ENCODE results near the gene WDR36. TPM values are rescaled to one million over a fixed set of nuclear protein-coding genes. Genes with fewer than 3 reads are reported as not detected.
A peak's percentile ranks its signal among the peaks of the same experiment; 100 is the strongest.

WDR36 gene
- total and polyA plus RNA-seq, 8 donors: 3.5 to 12.4 (median 9.4) TPM

- no peak for TF ChIP-seq CTCF (IDR thresholded peaks at IDR 0.05)
- Histone ChIP-seq H3K27ac (no peak overlapping the region), H3K36me3 (peaks cover 0 to 5% (median 0%) of the 10 kb centered on the region in 3 donors), H3K4me3 (no peak overlapping the region), H3K9me3 (no peaks in the 10 kb centered on the region), H3K4me1 (no peaks in the 10 kb centered on the region), H3K27me3 (no peaks in the 10 kb centered on the region)
- intact Hi-C loops (cut with DNase I): no loop called here
- FAIRE-seq: no peak
- no peak for DNase-seq
- WGBS, 2 donors: 82 to 100% methylated on average over 1 of the region's 1 CpG
- no peak for ATAC-seq
These were observed 39.9 kb downstream of the WDR36 start for GRCh38 chr5:111132076-111132475.

- TF ChIP-seq CTCF (IDR thresholded peaks at IDR 0.05): no peak
- ATAC-seq: no peak
- no peak for DNase-seq
- no peaks in the 10 kb centered on the region for H3K4me1 ChIP-seq
- no peak overlapping the region for H3K27ac ChIP-seq
- 58 to 66% methylated on average over 1 of the region's 1 CpG for WGBS, 2 donors
- no peak overlapping the region for H3K4me3 ChIP-seq
- no peaks in the 10 kb centered on the region for H3K27me3 ChIP-seq
- intact Hi-C loops (cut with DNase I): no loop called here
- no peaks in the 10 kb centered on the region for H3K36me3 ChIP-seq
- no peaks in the 10 kb centered on the region for H3K9me3 ChIP-seq
- FAIRE-seq: no peak
These were observed 40.7 kb downstream of the WDR36 start for GRCh38 chr5:111132731-111133435.

GRCh38 chr5:111133436-111133751 lies 41.2 kb downstream of the WDR36 start:
- intact Hi-C loops (cut with DNase I): no loop called here
- Histone ChIP-seq H3K9me3 (no peaks in the 10 kb centered on the region), H3K4me3 (no peak overlapping the region), H3K36me3 (no peaks in the 10 kb centered on the region), H3K27ac (no peak overlapping the region), H3K27me3 (no peaks in the 10 kb centered on the region), H3K4me1 (no peaks in the 10 kb centered on the region)
- FAIRE-seq (no peak), DNase-seq (peak in 1 of 6 donors; percentile 32), ATAC-seq (no peak)
- TF ChIP-seq CTCF (IDR thresholded peaks at IDR 0.05): no peak
- 78 to 100% methylated on average over 1 of the region's 1 CpG for WGBS, 2 donors

GRCh38 chr5:111134087-111134486 lies 41.9 kb downstream of the WDR36 start:
- Histone ChIP-seq H3K4me1 (no peaks in the 10 kb centered on the region), H3K9me3 (no peaks in the 10 kb centered on the region), H3K27ac (no peak overlapping the region), H3K36me3 (no peaks in the 10 kb centered on the region), H3K4me3 (no peak overlapping the region), H3K27me3 (no peaks in the 10 kb centered on the region)
- no peak for FAIRE-seq
- no peak for TF ChIP-seq CTCF (IDR thresholded peaks at IDR 0.05)
- peak in 1 of 4 donors; percentile 59 for ATAC-seq
- no peak for DNase-seq
- intact Hi-C loops (cut with DNase I): no loop called here
- WGBS, 2 donors: 52 to 54% methylated on average over 4 of the region's 4 CpGs

GRCh38 chr5:111134864-111135263 lies 42.7 kb downstream of the WDR36 start:
- Histone ChIP-seq H3K4me1 (no peaks in the 10 kb centered on the region), H3K27ac (no peak overlapping the region), H3K9me3 (no peaks in the 10 kb centered on the region), H3K27me3 (no peaks in the 10 kb centered on the region), H3K4me3 (no peak overlapping the region), H3K36me3 (no peaks in the 10 kb centered on the region)
- intact Hi-C loops (cut with DNase I): no loop called here
- TF ChIP-seq CTCF (IDR thresholded peaks at IDR 0.05): no peak
- DNase-seq (no peak), ATAC-seq (no peak), FAIRE-seq (no peak)
- WGBS, 2 donors: 41 to 68% methylated on average over 2 of the region's 2 CpGs
